RCC 7860 (cell line): Measurements from ENCODE around the gene FAM83F.
A peak's percentile ranks its signal among the peaks of the same experiment; 100 is the strongest.
"Not testable (repeated sequence)": the region's sequence is repeated elsewhere in the genome, so short reads cannot be mapped to it uniquely, and the experiment has no call there.

ENCODE experiments used
- DNase-seq: peaks from one replicate; pipeline ENCODE4 v3.0.0-alpha.2; 2015; ENCODE audit warnings: low spot score
- FAIRE-seq: peaks from 2 replicates; lab custom pipeline; 2012; peaks lifted over from hg19 to GRCh38; lab: Jason Lieb, UNC

Gene FAM83F

DNA sequence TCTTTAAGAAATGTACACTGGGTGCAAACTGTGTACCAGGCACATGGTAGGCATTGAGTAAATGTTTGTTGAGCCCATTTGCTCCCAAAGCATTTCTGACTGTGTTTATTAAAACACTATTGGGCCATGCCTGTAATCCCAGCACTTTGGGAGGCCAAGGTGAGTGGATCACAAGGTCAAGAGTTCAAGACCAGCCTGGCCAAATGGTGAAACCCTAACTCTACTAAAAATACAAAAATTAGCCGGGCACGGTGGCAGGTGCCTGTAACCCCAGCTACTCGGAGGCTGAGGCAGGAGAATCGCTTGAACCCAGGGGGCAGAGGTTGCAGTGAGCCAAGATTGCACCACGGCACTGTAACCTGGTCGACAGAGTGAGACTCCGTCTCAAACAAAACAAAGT is 1.9 kb upstream of the FAM83F start:
- DNase-seq = not testable (repeated sequence)

DNA sequence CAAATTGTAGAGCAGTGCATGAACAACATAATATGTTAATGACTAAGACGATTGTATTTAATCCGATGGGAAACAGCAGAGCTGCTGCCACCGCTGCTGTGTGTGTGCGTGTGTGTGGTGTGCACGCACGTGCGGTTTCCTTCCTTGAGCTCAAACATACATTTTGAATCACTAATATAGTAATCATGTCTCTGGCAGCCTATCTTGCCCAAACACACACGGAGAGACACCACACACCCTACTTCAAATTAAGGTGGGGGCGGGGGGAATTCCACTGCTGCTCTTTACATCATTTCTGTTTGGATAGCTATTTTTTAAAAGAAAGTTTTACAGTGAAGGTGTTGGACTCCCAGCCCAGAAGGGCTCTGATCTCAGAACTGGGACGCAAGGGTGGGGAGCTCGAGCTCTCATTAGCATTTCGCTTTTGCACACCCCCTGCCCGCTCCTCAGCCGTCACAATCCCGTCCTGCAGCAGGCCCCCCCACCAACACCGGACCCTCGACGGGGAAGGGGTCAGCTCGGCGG is 651 bp upstream of the FAM83F start:
- FAIRE-seq = no peak
- DNase-seq = no peak

More for the DNA sequence above, 1.9 kb upstream of the FAM83F start:
- not testable (repeated sequence) for FAIRE-seq

DNA sequence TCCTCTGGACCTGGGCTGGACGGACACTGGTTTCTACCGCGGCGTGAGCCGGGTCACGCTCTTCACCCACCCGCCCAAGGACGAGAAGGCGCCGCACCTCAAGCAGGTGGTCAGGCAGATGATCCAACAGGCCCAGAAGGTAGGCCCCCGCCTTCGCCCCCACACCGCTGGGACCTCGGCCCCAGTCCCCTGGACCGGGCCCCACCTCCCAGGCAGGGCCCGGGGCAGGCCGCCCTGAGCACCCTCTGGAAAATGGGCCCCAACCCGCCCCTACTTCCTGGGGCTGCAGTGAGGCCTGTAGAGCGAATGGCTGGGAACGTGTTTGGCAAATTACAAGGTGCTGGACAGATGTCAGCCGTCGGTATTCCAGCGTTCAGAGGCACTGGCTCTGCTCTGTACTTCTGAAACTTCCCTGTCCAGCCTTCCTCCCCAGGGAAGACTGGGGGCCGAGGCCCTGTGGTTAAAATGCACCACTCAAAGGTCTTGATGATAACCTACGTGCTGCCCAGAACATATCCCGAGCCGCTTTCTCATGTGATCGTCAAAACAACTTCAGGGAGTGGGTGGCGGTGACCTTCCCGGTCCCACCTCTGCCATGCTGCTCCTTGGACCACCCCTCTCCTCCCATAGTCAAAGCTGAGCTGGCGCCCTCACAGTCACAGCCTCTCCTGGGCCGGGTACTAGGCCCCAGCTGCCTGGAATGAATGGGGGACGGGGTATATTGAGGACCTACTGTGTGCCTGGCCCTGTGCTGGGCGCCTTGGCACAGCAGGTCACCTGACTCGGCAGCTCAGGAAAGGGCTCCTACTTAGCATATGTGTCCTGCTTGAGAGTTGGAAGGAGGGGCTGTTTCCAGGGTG is 869 bp downstream of the FAM83F start:
- DNase-seq = no peak
- FAIRE-seq = no peak

DNA sequence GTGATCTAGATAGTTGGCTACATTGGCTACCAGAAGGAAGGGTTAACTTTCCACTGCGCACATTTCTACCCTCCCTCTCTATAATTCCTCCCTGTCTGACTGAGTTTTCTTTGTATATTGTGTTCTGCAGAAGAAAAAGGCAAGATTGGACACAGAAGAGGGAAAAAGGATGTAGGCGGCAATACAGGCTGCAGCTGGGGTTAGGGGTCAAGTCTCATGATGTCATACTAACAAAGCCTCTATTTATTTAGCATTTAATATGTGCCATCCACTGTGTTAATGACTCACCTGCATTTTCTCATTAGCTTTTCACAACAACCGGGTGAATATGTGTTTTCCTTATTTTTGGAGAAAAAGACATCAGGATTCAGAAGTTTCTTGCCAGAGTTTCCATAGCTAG is 2.0 kb downstream of the FAM83F start:
- FAIRE-seq (no peak), DNase-seq (no peak)

DNA sequence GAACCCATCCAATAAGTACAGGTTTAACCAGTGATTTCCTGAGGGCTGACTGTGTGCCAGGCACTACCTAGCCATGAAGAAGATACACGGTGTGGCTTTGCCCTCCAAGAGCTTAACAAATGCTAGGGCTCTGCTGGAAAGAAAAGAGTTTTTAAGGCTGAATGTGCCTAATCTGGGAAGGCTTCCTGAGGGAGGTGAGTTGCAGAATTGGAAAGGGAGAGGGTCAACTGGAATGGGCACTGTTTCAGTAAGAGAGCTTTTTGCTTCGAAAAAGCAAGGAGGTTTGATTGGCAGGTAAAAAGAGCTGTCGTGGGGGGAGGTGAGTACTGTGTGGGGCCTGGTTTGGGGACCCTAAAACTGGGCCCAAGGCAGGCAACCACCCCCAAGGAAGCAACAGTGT is 2.7 kb downstream of the FAM83F start:
- DNase-seq = no peak
- FAIRE-seq = no peak

DNA sequence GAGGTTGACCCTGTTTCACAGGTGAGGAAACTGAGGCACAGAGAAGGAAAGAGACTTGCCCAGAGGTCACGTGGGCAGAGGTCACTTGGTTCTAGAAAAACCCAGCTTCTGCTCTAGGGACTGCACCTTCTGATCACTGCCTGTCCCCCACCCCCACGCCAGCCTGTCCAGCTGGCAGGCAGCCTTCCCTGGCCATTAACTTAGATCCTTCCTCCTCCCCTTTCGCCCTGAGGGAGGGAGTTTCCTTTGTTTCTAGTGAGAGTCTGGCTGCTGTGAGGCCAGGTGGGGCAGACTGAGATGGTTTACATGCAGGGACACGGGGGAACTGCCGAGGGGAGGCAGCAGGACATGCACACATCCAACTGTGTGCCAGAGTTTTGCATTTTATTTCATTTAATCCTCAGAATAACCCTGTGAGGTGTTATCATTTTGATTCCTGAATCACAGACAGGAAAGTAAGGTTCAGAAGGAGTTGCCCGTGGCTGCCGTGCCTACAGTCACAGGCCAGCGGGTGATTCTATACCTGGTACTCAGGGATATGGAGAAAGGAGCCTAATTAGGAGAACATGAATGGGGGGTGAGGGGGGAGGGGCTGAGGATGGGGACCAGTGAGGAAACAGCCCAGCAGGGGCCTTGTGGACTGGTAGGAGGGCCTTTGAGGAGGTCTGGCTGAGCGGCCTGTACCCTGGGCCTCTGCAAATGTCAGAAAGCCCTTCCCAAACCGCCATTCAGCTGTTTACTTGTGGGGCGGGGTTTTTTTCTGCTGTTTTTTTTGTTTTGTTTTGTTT is 3.4 kb downstream of the FAM83F start:
- no peak for FAIRE-seq
- peak; percentile 34 for DNase-seq

DNA sequence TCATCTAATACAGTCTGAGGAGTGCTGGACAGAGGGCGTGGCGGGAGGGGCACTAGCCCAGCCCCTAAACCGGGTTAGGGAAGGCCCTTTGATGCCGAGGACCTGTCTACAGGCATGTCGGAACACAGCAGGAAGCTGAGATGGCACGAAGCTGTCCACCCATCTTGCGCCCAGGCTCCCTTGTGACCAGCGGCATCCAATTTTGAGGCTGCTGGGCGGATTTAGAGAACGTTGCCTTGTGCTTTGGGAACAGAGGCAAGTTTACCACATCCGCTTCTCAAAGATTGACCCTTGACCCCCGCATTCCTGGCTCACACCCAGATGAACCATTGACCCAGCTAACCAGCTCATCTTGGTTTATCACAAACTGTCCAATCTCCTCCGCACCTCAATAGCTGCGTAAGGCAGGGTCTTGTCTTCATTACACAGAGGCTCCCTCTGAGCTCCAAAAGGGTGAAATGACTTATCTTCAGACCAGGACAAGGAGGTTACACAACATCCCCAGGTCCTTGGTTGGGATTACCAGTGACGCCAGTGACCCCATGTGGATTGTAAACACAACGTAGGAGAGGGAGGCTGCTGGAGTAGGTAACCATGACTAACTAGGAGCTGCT is 4.5 kb downstream of the FAM83F start:
- no peak for FAIRE-seq
- peak; percentile 76 for DNase-seq

DNA sequence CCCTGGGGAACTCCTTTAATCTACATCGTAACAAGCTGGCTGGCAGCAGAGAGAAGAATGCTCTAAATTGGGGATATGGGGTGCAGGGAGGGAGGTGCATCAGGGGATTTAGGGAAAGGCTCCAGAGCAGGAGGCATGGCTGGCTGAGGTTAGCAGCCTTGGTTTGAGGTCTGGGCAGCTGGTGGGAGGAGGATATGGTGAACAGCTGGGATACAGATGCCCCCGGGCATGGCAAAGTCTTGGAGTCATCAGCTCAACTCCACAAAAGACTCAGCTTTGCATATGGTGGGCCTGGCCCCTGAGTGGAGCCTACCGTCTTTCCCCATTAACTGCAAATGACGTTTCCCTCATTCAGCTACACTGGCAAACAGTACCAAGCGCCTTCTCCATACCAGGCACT is 5.4 kb downstream of the FAM83F start:
- DNase-seq = no peak

DNA sequence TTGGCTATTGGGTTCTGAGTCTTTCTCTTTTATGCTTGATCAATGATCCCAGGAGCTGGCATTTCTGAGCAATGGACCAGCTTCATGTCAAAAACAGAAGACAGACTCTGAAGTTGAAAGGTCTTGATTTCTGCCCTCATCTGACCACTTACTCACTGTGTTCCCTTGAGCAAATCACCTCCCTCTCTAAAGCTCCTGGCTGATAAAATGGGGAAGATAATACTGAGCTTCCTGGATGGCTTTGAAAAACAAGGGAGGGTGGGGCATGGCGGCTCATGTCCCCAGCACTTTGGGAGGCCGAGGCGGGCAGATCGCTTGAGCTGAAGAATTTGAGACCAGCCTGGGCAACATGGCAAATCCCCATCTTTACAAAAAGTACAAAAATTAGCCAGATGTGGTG is 6.4 kb downstream of the FAM83F start:
- DNase-seq (no peak), FAIRE-seq (no peak)

More for the DNA sequence above, 5.4 kb downstream of the FAM83F start:
- no peak for FAIRE-seq

DNA sequence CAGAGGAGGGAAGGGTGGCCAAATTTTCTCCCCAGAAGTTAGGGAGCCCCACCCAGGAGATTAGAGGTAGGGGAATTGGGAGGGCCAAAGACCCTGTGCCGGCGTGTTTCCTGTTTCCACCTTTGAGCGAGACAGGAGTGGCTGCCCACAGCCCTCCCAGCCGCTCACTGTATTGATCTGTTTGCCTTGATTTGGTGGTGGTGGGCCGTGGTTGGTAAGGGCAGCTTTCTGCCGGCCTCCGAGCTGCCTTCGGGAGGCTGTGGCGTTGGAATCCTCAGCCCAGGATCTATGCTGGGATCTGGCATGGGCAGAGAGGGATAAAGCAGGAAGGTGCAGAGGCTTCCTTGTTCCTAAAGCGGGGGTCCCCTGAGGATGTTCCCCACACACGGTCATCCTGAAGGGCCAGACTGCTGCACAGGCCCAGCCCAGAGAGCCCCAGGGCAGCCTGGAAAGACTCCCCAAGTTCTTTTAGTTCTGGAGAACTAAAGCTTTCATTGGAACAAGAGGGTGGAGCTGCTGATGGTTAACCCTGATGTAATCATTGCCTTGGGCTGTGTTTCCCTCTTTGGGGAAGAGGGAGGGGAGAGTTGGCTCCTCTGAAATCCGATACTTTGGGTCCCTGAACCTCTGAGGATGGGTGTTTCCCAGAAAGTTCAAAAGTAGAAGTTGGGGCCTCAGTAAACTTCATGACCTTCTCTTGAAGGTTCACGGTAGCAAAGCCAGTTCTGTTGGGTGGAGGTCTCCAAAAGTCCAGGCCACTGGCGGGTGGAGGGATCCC is 7.2 kb downstream of the FAM83F start:
- FAIRE-seq (no peak), DNase-seq (no peak)

DNA sequence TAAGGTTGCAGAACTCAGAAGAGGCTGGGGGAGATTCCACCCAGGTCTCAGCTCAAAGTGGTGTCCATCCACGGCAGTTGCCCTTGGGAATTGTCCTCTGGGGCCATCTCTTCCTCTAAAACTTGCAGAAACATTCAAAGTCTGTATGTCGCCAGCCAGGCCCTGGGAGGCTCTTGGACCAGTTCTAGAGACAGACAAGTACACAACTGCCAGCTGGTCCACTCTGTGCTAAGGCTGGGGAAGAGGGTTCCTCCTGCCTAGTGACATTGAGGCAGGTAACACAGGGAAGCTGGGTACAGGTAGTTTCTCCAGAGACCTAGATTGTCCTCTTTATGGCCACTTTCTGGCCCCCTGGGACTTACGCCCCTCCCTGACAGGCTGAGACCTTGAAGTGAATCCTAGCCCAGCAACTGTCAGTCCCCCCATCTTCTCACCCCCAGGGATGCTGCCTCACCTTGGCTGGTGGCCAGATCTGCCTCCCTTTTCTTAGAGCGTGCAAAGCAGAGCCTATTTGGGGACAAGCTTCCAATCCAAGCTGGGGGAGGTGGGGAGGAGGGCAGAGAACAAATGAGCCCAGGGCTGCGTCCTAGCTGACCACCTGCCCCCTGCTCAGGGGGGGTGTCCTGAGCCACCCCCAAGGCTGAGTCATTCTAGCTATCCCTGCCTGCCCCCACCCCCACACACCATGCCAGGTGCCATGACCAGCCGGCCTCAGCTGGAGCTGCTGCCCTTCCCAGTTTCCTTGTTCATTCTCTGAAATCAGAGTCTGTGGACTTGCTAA is 8.4 kb downstream of the FAM83F start:
- FAIRE-seq (no peak), DNase-seq (no peak)

DNA sequence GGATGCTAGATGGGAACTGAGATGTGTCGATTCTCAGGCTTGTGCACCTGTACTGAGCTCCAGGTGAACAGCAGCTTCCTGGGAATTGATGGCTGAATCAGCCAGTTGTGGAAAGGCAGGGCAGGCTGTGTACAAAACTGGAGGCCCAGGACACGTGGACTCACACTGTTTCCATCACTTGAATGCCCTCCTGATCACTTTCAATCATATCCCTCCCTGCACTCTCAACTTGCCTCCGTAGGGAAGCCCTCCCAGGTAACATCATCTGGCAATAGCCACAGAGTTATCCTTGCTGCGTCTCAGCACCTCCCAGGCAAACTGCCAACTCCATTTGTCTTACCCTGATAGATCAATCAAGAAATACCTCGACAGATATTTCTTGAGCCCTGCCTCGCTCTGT is 10.1 kb downstream of the FAM83F start:
- no peak for FAIRE-seq
- no peak for DNase-seq

DNA sequence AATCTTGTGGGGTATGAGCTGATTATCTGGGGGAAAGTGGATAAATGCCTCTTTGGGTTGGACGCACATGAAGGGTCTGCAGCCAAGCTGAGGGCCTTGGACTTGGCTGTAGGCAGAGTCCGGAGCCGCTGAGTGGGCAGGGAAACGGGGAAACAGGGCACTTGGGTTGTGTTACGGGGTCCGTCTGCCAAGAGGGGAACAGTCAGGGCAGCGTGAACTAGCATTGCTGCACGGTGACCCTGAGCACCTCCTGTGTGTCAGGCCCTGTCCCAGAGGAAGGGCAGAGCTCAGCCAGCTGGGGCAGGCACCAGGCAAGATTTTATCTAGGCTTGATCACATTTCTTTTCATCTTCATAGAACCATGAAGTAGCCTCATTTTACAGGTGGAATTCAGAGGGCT is 11.9 kb downstream of the FAM83F start:
- FAIRE-seq (no peak), DNase-seq (no peak)

DNA sequence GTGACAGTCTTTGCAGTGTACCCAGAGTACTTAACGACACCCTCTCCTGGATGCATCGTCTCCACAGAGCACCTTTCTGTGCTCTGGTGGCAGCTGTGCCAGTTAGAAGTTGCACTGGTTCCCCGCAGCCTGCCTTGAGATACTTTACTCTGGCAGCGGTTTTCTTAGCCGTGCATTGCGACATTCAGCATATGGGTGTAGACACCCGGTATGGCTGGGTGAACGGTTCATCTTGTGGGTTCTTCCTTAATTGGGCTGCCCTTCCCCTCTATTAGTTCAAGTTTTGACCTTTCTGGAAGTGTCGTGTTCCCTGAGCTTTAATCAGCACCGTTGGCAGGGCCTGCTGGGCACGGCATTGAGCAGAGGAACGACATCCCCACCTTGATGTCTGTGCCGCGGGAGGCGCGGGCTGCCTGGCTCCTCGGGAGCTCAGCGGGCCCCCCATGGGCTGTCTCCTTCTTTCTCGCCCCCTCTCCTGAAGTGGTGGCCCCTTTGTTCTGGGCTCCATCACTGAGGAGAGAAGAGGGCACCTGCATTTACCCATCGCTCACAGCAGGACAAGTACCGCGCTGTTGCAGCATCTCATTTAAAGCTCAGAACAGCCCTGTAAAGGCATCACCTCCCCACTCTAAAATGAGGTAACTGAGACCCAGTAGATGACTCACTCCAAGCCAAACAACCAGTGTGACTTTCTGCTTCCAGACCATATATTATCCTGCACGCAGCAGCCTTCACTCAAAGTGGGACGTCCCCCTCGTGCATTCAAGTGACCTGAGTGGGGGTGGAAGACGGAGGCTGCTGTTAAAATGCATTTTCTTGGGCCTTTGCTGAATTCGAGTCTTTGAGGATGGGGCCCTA is 13.3 kb downstream of the FAM83F start:
- FAIRE-seq (no peak), DNase-seq (peak; percentile 46)

DNA sequence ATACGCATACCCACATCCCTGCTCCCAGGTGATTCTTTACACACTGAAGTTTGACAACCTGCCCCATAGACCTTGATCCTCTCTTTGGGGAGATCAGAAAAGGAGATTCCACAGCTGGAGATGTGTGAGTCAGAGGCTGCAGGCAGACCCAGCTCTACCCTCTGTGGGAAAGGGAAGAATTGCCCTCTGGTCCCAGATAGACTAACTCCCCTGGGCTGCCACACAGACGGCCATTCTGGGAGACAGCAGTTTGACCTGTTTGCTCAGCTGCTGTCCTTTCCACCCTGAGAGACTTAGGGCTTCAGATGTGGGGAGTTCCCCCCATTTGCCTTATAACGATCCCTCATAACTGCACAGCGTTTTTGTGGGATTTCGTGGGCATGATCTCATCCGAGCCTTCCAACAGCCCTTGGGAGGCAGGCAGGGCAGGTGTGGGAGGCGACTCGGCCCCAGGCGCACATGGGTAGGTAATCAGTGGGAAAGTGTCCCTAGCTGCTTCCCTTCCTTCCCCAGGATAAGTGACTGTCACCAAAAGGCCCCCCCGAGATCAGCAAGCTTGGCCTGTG is 14.1 kb downstream of the FAM83F start:
- DNase-seq = peak; percentile 12
- peak; percentile 4 for FAIRE-seq

DNA sequence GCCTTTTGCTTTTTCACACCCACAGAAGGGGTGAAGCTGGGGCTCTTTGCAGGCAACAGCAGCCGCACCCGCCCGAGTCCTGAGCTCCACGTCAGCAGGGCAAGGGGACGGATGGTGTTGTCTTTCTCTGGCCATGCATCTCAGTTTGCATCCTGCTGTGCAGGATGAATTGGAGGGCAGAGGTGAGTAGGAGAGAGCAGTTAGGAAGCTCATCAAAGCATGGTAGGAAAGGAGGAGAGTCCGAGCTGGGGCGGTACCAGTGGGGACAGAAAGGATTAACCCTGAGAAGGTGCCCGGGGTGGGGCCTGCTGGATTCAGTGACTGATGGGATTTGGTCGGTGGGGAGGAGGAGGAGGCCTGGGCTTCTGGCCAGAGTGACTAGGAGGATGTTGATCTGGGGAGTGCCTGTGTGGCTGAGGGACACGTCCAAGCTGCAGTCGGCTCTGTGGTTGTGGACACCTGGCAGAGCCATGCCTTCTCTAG is 14.6 kb downstream of the FAM83F start:
- peak; percentile 71 for DNase-seq

DNA sequence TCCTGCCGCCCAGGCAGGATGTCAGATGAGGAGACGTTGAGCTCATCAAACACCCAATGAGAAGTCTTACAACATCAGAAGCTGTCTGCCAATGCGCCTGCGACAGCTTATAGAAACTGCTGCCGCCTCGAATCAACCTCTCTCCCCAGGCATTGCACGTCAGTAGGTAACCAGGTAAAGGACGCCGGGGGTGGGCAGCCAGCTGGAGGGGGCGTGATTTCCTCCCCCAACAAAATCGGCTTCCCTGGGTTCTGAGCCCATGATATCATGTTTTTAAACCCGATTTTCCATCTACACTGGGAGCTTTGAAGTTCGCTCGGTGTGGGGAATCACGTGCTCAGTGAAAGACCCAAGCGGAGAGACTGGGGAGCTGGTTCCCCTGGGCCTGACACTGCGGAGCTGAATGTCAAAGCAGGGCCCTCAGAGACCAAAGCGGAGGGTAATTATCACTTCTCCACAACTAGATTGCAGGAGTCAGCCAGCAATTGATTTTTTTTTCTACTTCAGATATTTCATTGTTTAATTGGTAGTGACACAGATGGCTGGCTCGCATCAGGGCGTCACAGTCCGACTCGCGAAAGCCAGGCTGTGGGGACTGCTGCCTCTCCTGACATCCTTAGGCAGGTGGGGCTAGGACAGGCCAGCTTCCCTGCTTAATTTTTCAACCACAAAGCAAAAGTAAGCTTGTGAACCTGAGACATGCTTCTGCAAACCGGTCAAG is 15.4 kb downstream of the FAM83F start:
- no peak for FAIRE-seq

More for the DNA sequence above, 14.6 kb downstream of the FAM83F start:
- peak; percentile 57 for FAIRE-seq

DNA sequence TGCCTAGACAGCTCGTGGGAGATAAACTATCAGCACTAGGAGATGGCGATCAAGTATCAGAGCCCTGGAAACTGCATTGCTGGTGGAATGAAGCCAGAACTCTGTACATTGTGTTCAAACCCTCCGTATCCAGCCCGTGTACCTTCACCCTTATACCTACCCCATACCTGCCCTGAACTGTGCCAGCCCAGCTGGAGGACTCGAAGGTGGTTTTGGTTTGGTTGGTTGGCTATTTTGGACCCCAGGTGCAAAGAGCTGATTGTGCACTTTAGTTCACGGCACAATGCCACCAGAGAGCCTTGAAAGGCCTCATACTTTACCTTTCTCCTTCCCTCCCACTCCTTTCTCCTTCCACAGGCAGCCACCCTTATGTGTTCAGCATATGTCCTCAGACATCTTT is 16.0 kb downstream of the FAM83F start:
- DNase-seq = no peak

More for the DNA sequence above, 15.4 kb downstream of the FAM83F start:
- DNase-seq = no peak

More for the DNA sequence above, 16.0 kb downstream of the FAM83F start:
- no peak for FAIRE-seq
